Stimulated activated CD4-positive, alpha-beta T cell treated with anti-CD3 and anti-CD28 coated beads, Interleukin-4, amount 100 ng/mL, for 24 hours (primary cell): Measurements from ENCODE around the gene GABBR2.
A peak's percentile ranks its signal among the peaks of the same experiment; 100 is the strongest.

Experiments
- DNase-seq: peaks from one replicate; pipeline ENCODE4 v3.0.0-alpha.2; 2020

The GABBR2 gene

GRCh38 chr9:98331536-98332259, 377.0 kb downstream of the GABBR2 start:
- no peak for DNase-seq

- no peak for DNase-seq
Measured at GRCh38 chr9:98330831-98331230, 377.9 kb downstream of the GABBR2 start.

GRCh38 chr9:98329904-98330303, 378.8 kb downstream of the GABBR2 start:
- no peak for DNase-seq

- no peak for DNase-seq
Measured at GRCh38 chr9:98329281-98329680, 379.5 kb downstream of the GABBR2 start.

- DNase-seq: no peak
Measured at GRCh38 chr9:98328770-98329169, 380.0 kb downstream of the GABBR2 start.

GRCh38 chr9:98328141-98328540, 380.6 kb downstream of the GABBR2 start:
- DNase-seq: no peak

GRCh38 chr9:98327249-98327561, 381.5 kb downstream of the GABBR2 start:
- no peak for DNase-seq

- DNase-seq: no peak
Measured at GRCh38 chr9:98326459-98327248, 382.1 kb downstream of the GABBR2 start.

GRCh38 chr9:98324801-98325200, 383.9 kb downstream of the GABBR2 start:
- no peak for DNase-seq

GRCh38 chr9:98323831-98324135, 385.0 kb downstream of the GABBR2 start:
- DNase-seq: no peak

GRCh38 chr9:98323051-98323830, 385.5 kb downstream of the GABBR2 start:
- no peak for DNase-seq

GRCh38 chr9:98321269-98321668, 387.5 kb downstream of the GABBR2 start:
- DNase-seq: no peak

- DNase-seq: no peak
Measured at GRCh38 chr9:98318834-98319478, 389.8 kb downstream of the GABBR2 start.

- no peak for DNase-seq
Measured at GRCh38 chr9:98318041-98318790, 390.5 kb downstream of the GABBR2 start.

GRCh38 chr9:98317134-98317857, 391.4 kb downstream of the GABBR2 start:
- no peak for DNase-seq

- DNase-seq: no peak
Measured at GRCh38 chr9:98316445-98317133, 392.1 kb downstream of the GABBR2 start.

- peak; percentile 81 for DNase-seq
Measured at GRCh38 chr9:98315551-98316060, 393.1 kb downstream of the GABBR2 start.

GRCh38 chr9:98315067-98315453, 393.7 kb downstream of the GABBR2 start:
- DNase-seq: no peak

- no peak for DNase-seq
Measured at GRCh38 chr9:98314381-98315066, 394.2 kb downstream of the GABBR2 start.

GRCh38 chr9:98312365-98312764, 396.4 kb downstream of the GABBR2 start:
- DNase-seq: no peak

- no peak for DNase-seq
Measured at GRCh38 chr9:98311541-98311940, 397.2 kb downstream of the GABBR2 start.
